IPS-15b (cell line): ENCODE data around the gene CSNK2B.
A peak's percentile ranks its signal among the peaks of the same experiment; 100 is the strongest.
"Not testable (repeated sequence)": the region's sequence is repeated elsewhere in the genome, so short reads cannot be mapped to it uniquely, and the experiment has no call there.

ENCODE experiments used
- H3K27me3 ChIP-seq: one replicate; pipeline ENCODE4 v1.6.1; 2013; ENCODE audit warnings: low read length; ENCODE audit not compliant: control insufficient read depth, insufficient read depth
- H3K36me3 ChIP-seq: one replicate; pipeline ENCODE4 v1.6.1; 2013; ENCODE audit warnings: low read length; ENCODE audit not compliant: control insufficient read depth, insufficient read depth
- H3K4me1 ChIP-seq: one replicate; pipeline ENCODE4 v1.6.1; 2013; ENCODE audit warnings: mild to moderate bottlenecking, low read length; ENCODE audit not compliant: control insufficient read depth, insufficient read depth
- H3K4me3 ChIP-seq: one replicate; pipeline ENCODE4 v1.5.1; 2013; ENCODE audit warnings: low read depth, low read length
- H3K9ac ChIP-seq: one replicate; pipeline ENCODE4 v1.6.1; 2013; ENCODE audit warnings: low read depth, mild to moderate bottlenecking, low read length
- H3K9me3 ChIP-seq: one replicate; pipeline ENCODE4 v1.6.1; 2013; ENCODE audit warnings: mild to moderate bottlenecking, low read length; ENCODE audit not compliant: control insufficient read depth, insufficient read depth

Gene CSNK2B

DNA sequence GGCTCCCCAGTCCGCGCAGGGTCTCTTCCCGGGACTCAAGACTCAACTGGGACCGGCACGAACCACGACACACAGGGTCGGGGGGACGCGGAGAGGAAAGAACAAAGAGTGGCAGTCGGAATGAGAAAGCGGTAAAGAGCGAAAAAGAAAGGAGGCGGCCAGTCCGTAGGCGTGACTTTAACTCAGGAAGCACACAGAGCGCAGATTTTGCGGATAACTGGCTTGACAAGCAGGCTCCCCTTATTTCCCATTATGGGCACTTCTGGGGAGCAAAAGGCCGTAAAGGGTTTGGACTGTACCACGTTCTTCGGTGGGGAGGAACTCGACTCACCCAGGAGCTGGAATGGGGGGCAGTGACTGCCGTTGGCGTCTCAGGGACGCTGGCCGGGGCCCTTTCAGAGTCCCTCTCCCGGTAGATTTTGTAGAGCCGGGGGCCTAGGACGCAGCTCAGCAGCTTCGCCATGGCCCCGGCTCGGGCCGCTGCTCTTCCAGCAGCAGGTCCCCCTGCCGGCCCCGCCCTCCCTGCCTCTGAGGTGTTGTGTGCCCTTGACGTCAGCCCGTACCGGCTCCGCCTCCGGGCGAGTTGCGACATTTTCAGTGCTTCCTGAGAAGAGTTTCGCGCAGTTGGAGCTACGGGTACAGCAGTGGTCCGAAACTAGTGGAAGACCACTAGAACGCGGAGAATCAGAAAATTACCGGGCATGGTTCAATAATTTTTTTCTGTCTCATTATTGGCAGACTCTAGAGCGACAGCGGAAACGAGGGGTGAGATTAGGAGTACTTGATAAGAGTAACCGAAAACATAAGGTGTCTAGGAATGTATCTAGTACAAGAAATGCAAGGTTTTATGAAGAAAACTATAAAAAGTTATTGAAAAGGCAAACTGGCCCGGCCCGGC, 37.2 kb downstream of the CSNK2B start, which contains the start of gene ABHD16A:
ABHD16A (minus strand) TSS at position 506 of the 898 bp plus-strand sequence; CDS start at position 463, 43 bp downstream.
- Histone ChIP-seq H3K27me3 (no peaks in the 10 kb centered on the region), H3K4me1 (peaks cover 2% of the 10 kb centered on the region), H3K9ac (peak within 1 kb of the TSS; percentile 90), H3K36me3 (peaks cover 7% of the 10 kb centered on the region), H3K4me3 (peak within 1 kb of the TSS; percentile 95), H3K9me3 (no peaks in the 10 kb centered on the region)

DNA sequence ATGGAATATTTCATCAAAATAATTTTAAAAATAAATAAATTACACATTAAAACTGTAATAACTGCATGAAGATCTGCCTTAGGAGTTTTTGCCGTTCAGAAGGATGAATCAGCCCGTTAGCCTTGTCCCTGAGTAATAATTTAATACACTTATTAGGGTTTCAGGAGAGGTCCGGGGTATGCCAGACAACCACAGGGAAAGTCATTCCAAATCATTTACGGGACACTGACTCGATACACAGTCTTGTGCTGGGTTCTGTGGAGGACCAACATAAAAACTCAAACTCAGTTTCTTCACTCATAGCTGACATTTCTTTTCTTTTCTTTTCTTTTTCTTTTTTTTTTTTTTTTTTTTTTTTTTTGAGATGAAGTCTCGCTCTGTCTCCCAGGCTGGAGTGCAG, 40.1 kb downstream of the CSNK2B start:
- H3K9ac ChIP-seq: no peak overlapping the region
- H3K36me3 ChIP-seq: peaks cover 3% of the 10 kb centered on the region
- no peaks in the 10 kb centered on the region for H3K27me3 ChIP-seq
- peaks cover 2% of the 10 kb centered on the region for H3K4me1 ChIP-seq
- no peak overlapping the region for H3K4me3 ChIP-seq
- no peaks in the 10 kb centered on the region for H3K9me3 ChIP-seq

DNA sequence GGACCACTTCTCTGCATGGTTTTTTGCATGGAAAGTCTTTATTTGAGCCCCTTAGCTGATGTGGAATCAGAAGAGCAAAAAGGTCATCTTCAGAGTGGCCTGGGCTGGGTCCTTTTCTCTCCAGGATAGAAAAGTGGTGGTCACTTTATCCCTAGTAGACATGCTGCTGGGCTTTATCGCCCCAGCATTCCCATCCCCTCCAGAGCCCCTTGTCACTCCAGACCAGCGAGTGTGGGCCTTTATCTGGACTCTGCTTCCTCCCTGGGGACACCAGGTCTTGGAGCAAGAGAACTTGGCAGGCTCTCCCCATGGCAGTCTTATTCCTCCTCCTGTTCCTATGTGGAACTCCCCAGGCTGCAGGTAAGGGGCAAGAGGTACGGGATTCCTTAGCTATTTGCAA, 40.7 kb downstream of the CSNK2B start, which contains the start of gene LY6G6F:
LY6G6F (plus strand) TSS at position 268 of the 400 bp plus-strand sequence; CDS start at position 309, 41 bp downstream.
- no peak within 1 kb of the TSS for H3K4me3 ChIP-seq
- no peak within 1 kb of the TSS for H3K9ac ChIP-seq
- H3K27me3 ChIP-seq: no peaks in the 10 kb centered on the region
- no peaks in the 10 kb centered on the region for H3K9me3 ChIP-seq
- H3K4me1 ChIP-seq: peaks cover 2% of the 10 kb centered on the region
- H3K36me3 ChIP-seq: peaks cover 3% of the 10 kb centered on the region

DNA sequence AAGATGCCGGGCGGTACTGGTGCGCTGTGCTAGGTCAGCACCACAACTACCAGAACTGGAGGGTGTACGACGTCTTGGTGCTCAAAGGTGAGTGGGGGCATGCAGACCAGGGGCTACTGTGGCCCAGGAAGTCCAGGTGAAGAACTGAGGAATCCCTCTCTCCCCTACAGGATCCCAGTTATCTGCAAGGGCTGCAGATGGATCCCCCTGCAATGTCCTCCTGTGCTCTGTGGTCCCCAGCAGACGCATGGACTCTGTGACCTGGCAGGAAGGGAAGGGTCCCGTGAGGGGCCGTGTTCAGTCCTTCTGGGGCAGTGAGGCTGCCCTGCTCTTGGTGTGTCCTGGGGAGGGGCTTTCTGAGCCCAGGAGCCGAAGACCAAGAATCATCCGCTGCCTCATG, 41.8 kb downstream of the CSNK2B start:
- Histone ChIP-seq H3K4me1 (no peaks in the 10 kb centered on the region), H3K9ac (no peak overlapping the region), H3K4me3 (no peak overlapping the region), H3K9me3 (no peaks in the 10 kb centered on the region), H3K36me3 (no peaks in the 10 kb centered on the region), H3K27me3 (no peaks in the 10 kb centered on the region)

DNA sequence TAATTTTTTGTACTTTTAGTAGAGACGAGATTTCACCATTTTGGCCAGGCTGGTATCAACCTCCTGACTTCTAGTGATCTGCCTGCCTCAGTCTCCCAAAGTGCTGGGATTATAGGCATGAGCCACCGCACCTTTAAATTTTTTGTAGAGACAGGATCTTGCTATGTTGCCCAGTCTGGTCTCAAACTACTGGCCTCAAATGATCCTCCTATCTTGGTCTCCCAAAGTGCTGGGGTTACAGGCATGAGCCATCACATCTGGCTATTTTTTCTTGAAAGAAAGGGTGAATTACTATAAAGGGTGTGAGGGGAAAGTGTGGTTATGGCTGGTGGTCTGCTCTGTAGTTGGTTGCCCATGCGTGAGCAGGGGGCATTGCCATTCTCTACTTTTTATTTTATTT, 42.3 kb downstream of the CSNK2B start:
- no peak overlapping the region for H3K9ac ChIP-seq
- H3K27me3 ChIP-seq: no peaks in the 10 kb centered on the region
- no peak overlapping the region for H3K4me3 ChIP-seq
- H3K4me1 ChIP-seq: no peaks in the 10 kb centered on the region
- H3K36me3 ChIP-seq: no peaks in the 10 kb centered on the region
- H3K9me3 ChIP-seq: no peaks in the 10 kb centered on the region

DNA sequence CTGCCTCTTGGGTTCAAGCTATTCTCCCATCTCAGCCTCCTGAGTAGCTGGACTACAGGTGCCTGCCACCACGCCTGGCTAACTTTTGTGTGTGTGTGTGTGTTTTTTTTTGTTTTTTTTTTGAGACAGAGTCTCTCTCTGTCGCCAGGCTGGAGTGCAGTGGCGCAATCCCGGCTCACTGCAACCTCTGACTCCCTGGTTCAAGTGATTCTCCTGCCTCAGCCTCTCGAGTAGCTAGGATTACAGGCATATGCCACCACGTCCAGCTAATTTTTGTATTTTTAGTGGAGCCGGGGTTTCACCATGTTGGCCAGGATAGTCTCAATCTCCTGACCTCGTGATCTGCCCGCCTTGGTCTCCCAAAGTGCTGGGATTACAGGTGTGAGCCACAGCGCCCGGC, 43.3 kb downstream of the CSNK2B start:
- not testable (repeated sequence) for H3K27me3 ChIP-seq, H3K36me3 ChIP-seq, H3K9me3 ChIP-seq, H3K4me3 ChIP-seq, H3K9ac ChIP-seq, H3K4me1 ChIP-seq

DNA sequence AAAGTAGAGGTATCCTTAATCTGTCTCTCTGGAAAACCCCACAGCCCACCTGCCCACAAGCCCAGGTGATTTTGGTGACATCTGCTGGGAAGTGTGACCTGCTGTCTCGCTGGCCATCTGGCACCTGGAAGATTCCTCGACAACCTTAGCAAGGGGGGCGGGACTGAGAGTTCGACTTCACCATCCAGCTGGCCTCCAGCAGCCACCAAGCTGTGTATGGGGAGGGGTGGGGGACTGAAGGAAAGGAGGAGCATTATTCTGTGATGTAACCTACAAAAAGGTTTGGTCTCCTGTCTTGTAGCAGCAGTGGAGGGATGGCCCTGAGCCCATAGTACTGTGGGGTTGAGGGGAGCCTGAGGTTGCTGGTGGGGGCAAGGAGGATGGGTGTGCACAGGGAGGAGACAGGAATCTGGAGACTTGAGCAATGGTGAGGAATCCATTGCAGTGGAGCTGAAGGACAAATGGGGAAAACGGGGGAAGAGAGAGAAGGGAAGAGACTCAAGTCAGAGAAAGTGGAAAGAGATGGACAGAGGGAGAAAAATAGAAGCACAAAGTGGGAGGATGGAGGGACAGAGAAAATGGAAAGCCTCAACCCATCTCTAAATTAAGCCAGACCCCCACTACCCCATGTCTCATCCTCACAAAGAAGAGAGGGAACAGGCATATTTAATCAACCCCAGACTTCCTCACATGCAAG, 44.8 kb downstream of the CSNK2B start:
- no peaks in the 10 kb centered on the region for H3K36me3 ChIP-seq
- no peaks in the 10 kb centered on the region for H3K27me3 ChIP-seq
- no peaks in the 10 kb centered on the region for H3K9me3 ChIP-seq
- peaks cover 12% of the 10 kb centered on the region for H3K4me1 ChIP-seq
- H3K4me3 ChIP-seq: no peak overlapping the region
- no peak overlapping the region for H3K9ac ChIP-seq

DNA sequence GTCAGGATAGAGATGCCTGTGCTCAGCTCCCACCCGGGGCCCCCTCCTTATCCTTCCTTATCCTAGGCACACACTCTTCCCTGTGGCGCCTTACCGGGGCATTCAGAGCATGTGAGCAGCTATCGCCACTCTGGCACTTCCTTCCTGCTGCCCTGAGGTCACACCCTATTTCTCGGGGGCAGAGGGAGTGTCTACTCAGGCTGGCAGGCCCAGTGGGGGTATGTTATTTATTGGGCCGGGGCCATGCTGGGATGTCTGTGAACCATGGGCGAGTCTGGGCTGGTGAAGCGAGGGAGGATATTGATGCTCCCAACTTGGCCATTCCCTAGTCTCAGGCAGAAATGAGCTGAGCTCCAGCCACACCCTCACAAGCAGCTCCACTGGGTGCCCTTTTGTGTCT, 45.4 kb downstream of the CSNK2B start:
- no peak overlapping the region for H3K9ac ChIP-seq
- H3K27me3 ChIP-seq: no peaks in the 10 kb centered on the region
- no peaks in the 10 kb centered on the region for H3K36me3 ChIP-seq
- no peak overlapping the region for H3K4me3 ChIP-seq
- H3K4me1 ChIP-seq: peaks cover 12% of the 10 kb centered on the region
- H3K9me3 ChIP-seq: no peaks in the 10 kb centered on the region

DNA sequence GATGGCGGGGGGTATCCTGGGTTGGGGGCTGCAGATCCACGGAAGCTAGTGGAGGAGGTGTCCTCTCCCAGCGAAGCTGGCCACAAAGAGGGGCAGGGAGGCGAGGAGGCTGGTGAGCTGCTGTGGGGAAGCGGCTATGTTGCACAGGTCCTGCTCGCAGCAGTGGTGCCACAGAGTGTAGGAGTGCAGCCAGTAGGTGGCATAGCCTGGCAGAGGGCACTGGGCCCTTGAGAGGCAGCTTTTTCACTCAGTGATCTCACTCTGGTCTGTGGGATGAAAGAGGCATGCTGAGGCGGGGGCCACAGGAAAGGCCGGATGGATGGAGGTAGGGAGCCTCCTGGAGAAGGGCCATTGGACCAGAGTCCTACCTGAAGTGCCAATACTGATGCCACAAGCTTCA, 46.4 kb downstream of the CSNK2B start:
- H3K4me1 ChIP-seq: peaks cover 14% of the 10 kb centered on the region
- H3K36me3 ChIP-seq: no peaks in the 10 kb centered on the region
- no peak overlapping the region for H3K9ac ChIP-seq
- no peak overlapping the region for H3K4me3 ChIP-seq
- no peaks in the 10 kb centered on the region for H3K27me3 ChIP-seq
- H3K9me3 ChIP-seq: no peaks in the 10 kb centered on the region

DNA sequence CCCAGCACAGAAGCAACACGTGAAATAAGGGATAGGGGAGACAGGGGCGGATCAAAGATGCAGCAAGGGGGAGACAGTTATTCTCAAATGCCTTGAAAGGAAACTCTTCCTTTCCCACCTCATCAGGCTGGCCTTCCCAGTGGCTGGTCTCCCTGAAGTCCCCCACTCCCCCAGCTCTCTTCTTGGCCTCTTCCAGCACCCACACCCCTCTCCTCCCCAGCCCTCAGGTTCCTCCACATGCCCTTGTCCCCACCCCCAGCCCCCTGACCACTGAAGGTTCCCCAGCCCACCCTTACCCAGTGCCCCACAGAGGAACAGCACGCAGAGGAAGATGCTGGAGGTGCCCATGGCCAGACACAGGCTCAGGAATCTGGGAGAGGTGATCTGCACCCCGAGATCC, 47.6 kb downstream of the CSNK2B start:
- peaks cover 21% of the 10 kb centered on the region for H3K4me1 ChIP-seq
- no peaks in the 10 kb centered on the region for H3K27me3 ChIP-seq
- H3K9ac ChIP-seq: no peak overlapping the region
- H3K9me3 ChIP-seq: no peaks in the 10 kb centered on the region
- no peak overlapping the region for H3K4me3 ChIP-seq
- H3K36me3 ChIP-seq: no peaks in the 10 kb centered on the region

DNA sequence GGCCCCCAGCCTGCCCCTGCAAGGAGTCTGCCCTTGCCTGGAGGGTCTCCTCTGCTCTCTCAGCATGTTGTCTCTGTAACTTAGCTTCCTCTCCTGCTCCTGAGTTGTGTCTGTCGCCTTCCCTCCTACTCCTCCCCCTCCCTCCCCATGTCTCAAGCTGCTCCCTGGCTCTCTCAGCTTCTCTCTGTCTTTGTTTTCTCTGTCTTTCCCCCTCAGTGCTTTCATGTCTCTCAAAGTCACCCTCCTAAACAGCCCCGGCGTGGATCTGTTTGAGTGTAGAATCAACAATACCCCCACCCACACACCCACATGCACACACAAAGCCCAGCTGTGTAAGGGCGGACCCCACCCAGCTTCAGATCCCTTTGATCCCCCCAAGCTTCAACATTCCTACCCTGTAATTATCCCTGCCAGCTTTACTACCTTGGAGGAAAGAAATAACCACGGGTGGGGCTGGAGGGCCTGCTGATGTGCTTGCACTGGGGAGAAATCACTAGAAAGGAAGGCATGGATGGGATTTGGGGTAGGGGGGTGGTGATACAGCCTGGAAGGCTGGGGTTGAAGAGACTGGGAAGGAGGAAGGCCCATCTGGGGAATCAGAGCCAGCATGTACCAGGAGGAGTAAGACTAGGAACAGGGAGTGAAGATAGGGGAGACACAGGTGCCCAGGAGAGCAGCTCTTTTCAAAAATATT, 48.3 kb downstream of the CSNK2B start:
- Histone ChIP-seq H3K4me1 (peaks cover 21% of the 10 kb centered on the region), H3K4me3 (no peak overlapping the region), H3K36me3 (no peaks in the 10 kb centered on the region), H3K9ac (peak overlapping the region; percentile 39), H3K27me3 (no peaks in the 10 kb centered on the region), H3K9me3 (no peaks in the 10 kb centered on the region)
